ENCODE measurements around the gene DLEU7.

DNA sequence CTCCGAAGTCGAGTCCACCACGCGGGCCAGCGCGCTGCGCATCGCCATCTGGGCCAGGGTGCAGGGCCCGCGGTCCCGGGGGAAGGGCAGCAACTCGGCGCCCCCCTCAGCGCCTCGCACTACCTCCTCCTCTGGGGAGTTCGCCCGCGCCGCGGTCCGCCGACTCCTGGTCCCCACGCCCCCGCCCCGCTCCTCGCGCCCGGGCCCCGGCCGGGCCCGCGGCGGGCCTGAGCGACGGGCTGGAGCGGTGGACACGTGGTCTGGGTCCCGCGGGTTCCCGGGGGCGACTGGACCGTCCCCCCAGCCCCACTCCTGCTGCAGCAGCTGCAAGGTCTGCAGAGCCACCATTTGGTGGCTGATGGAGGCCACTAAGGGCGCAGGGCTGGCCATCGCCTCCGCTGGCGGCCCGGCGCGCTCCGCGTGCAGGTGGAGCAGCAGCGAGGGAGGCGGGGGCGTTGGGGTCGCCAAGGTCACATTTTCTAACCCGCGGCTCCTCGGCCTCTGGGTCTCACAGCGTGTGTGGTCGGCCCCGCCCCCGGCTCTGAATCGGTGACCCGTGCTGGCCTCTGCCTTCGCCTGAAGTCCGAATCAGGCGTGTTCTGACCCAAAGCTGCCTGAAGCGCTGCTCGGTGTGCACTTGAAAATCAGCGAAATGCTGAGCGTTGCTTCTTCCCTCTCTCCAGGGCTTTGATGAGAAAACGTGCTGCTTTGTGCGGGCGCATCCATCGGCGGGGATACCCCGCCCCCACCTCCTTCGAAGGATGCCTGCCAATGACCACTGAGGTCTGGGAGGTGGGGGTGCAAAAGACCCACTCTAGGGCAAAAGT, at the start of gene DLEU7:
- TF ChIP-seq, protein P1, sequence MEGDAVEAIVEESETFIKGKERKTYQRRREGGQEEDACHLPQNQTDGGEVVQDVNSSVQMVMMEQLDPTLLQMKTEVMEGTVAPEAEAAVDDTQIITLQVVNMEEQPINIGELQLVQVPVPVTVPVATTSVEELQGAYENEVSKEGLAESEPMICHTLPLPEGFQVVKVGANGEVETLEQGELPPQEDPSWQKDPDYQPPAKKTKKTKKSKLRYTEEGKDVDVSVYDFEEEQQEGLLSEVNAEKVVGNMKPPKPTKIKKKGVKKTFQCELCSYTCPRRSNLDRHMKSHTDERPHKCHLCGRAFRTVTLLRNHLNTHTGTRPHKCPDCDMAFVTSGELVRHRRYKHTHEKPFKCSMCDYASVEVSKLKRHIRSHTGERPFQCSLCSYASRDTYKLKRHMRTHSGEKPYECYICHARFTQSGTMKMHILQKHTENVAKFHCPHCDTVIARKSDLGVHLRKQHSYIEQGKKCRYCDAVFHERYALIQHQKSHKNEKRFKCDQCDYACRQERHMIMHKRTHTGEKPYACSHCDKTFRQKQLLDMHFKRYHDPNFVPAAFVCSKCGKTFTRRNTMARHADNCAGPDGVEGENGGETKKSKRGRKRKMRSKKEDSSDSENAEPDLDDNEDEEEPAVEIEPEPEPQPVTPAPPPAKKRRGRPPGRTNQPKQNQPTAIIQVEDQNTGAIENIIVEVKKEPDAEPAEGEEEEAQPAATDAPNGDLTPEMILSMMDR (IDR thresholded peaks at IDR 0.05), result no peak
- no peak for TF ChIP-seq EP300 (IDR thresholded peaks at IDR 0.05)
- no peak for TF ChIP-seq POLR2AphosphoS5 (IDR thresholded peaks at IDR 0.05)
- no peak for TF ChIP-seq POLR2A (IDR thresholded peaks at IDR 0.05)

All from gastroesophageal sphincter (tissue), 3 donors.